Small intestine (tissue), 7 donors: ENCODE data around the gene COL11A2. TPM values are rescaled to one million over a fixed set of nuclear protein-coding genes. Genes with fewer than 3 reads are reported as not detected.

ENCODE experiments used
- DNase-seq, 2 donors: peaks; one replicate each; pipeline versions ENCODE4 v3.0.0 to v3.0.0-alpha.2; 2013
- FAIRE-seq: peaks from 2 replicates; lab custom pipeline; 2012; peaks lifted over from hg19 to GRCh38; lab: Jason Lieb, UNC
- H3K27ac ChIP-seq, 3 donors: one replicate each; pipeline ENCODE4 v1.5.1; 2013; ENCODE audit warnings: low read length in 2 of 3, mild to moderate bottlenecking in 2 of 3, control low read depth in 1 of 3, inconsistent platforms in 1 of 3, low read depth in 1 of 3, moderate library complexity in 1 of 3
- H3K27me3 ChIP-seq, 3 donors: one replicate each; pipeline ENCODE4 v1.6.1; 2013; ENCODE audit warnings: low read length in 3 of 3, inconsistent platforms in 1 of 3; ENCODE audit not compliant: control insufficient read depth in 3 of 3, insufficient read depth in 3 of 3
- H3K36me3 ChIP-seq, 3 donors: one replicate each; pipeline ENCODE4 v1.6.1; 2013; ENCODE audit warnings: low read length in 3 of 3, inconsistent platforms in 1 of 3, low read depth in 1 of 3, mild to moderate bottlenecking in 1 of 3, moderate library complexity in 1 of 3; ENCODE audit not compliant: control insufficient read depth in 3 of 3, insufficient read depth in 2 of 3
- H3K4me1 ChIP-seq, 3 donors: one replicate each; pipeline ENCODE4 v1.6.1; 2013; ENCODE audit warnings: low read length in 2 of 3, inconsistent platforms in 1 of 3, low read depth in 1 of 3, mild to moderate bottlenecking in 1 of 3, moderate library complexity in 1 of 3; ENCODE audit not compliant: control insufficient read depth in 3 of 3, insufficient read depth in 2 of 3
- H3K4me3 ChIP-seq, 3 donors: one replicate each; pipeline ENCODE4 v1.5.1; 2013; ENCODE audit warnings: low read length in 3 of 3, control low read depth in 1 of 3, inconsistent platforms in 1 of 3, low read depth in 1 of 3, mild to moderate bottlenecking in 1 of 3, moderate library complexity in 1 of 3
- H3K9me3 ChIP-seq, 2 donors: one replicate each; pipeline ENCODE4 v1.6.1; 2013; ENCODE audit warnings: low read depth in 1 of 2, low read length in 1 of 2; ENCODE audit not compliant: control insufficient read depth in 2 of 2, insufficient read depth in 1 of 2
- WGBS, 3 donors: extraction: QIAGEN DNeasy Blood & Tissue Kit; methylation state at CpG; one replicate each; pipeline ENCODE4 v1.1.7; 2013; 5-methylcytosine and 5-hydroxymethylcytosine counted together
- polyA plus RNA-seq, 4 donors: library from polyadenylated mRNA; stranded (reverse) in 3 of 4; unstranded in 1 of 4; fragments of 200-250 nt in 3 of 4; fragments of 120-200 nt in 1 of 4; gene quantifications; one replicate each; pipeline versions ENCODE4 v1.2.1 to v1.2.3, GENCODE V29; 2013
- donor health status: healthy with polysubstance abuse.
- donor health status: control.
- donor health status: control.
- donor health status: Bipolar disorder and iron deficiency.
- donor health status: healthy.

The COL11A2 gene
- polyA plus RNA-seq, 4 donors = 0.27 to 7.5 (median 0.62) TPM

- H3K27ac ChIP-seq = no peak overlapping the region
Measured at GRCh38 chr6:33118525-33119123, 73.6 kb downstream of the COL11A2 start.

GRCh38 chr6:33117811-33118277 is 74.4 kb downstream of the COL11A2 start:
- FAIRE-seq (no peak), DNase-seq (no peak)
- Histone ChIP-seq H3K27me3 (peaks cover 0 to 50% (median 17%) of the 10 kb centered on the region in 3 donors), H3K4me3 (no peak overlapping the region), H3K36me3 (no peaks in the 10 kb centered on the region), H3K9me3 (no peaks in the 10 kb centered on the region), H3K27ac (no peak overlapping the region), H3K4me1 (no peaks in the 10 kb centered on the region)
- WGBS, 3 donors = 18 to 43% (median 29%) methylated on average over 9 of the region's 9 CpGs

More at GRCh38 chr6:33118525-33119123, 73.6 kb downstream of the COL11A2 start:
- peak; percentile 90 for FAIRE-seq
- Histone ChIP-seq H3K27me3 (peaks cover 0 to 43% (median 20%) of the 10 kb centered on the region in 3 donors), H3K4me1 (no peaks in the 10 kb centered on the region), H3K36me3 (no peaks in the 10 kb centered on the region), H3K4me3 (no peak overlapping the region), H3K9me3 (peaks cover 0 to 8% of the 10 kb centered on the region in 2 donors)
- DNase-seq = peak; percentile 57 to 59
- WGBS, 3 donors = 0% methylated on average over 3 of the region's 3 CpGs

- H3K4me1 ChIP-seq = no peaks in the 10 kb centered on the region
- no peak overlapping the region for H3K27ac ChIP-seq
- no peaks in the 10 kb centered on the region for H3K36me3 ChIP-seq
- no peaks in the 10 kb centered on the region for H3K9me3 ChIP-seq
- FAIRE-seq = no peak
- peak in 1 of 2 donors; percentile 2 for DNase-seq
- H3K27me3 ChIP-seq = peaks cover 0 to 56% (median 19%) of the 10 kb centered on the region in 3 donors
- H3K4me3 ChIP-seq = no peak overlapping the region
- WGBS, 3 donors = 6 to 10% (median 9%) methylated on average over 32 of the region's 32 CpGs
Measured at GRCh38 chr6:33116841-33117711, 75.2 kb downstream of the COL11A2 start.

GRCh38 chr6:33116417-33116816 is 75.8 kb downstream of the COL11A2 start:
- DNase-seq (no peak), FAIRE-seq (no peak)
- Histone ChIP-seq H3K27me3 (peaks cover 0 to 56% (median 19%) of the 10 kb centered on the region in 3 donors), H3K4me1 (no peaks in the 10 kb centered on the region), H3K4me3 (no peak overlapping the region), H3K36me3 (no peaks in the 10 kb centered on the region), H3K27ac (no peak overlapping the region), H3K9me3 (no peaks in the 10 kb centered on the region)
- 8 to 19% (median 15%) methylated on average over 6 of the region's 6 CpGs for WGBS, 3 donors

- Histone ChIP-seq H3K4me3 (no peak overlapping the region), H3K36me3 (no peaks in the 10 kb centered on the region), H3K27ac (no peak overlapping the region), H3K9me3 (no peaks in the 10 kb centered on the region), H3K27me3 (peaks cover 0 to 50% (median 19%) of the 10 kb centered on the region in 3 donors), H3K4me1 (no peaks in the 10 kb centered on the region)
- FAIRE-seq (no peak), DNase-seq (no peak)
Measured at GRCh38 chr6:33114406-33114805, 77.9 kb downstream of the COL11A2 start.

GRCh38 chr6:33113755-33114154 is 78.5 kb downstream of the COL11A2 start:
- no peak overlapping the region for H3K27ac ChIP-seq
- no peaks in the 10 kb centered on the region for H3K9me3 ChIP-seq
- peaks cover 0 to 50% (median 19%) of the 10 kb centered on the region in 3 donors for H3K27me3 ChIP-seq
- H3K36me3 ChIP-seq = no peaks in the 10 kb centered on the region
- no peak overlapping the region for H3K4me3 ChIP-seq
- DNase-seq = no peak
- no peaks in the 10 kb centered on the region for H3K4me1 ChIP-seq
- WGBS, 3 donors = 62 to 67% (median 67%) methylated on average over 7 of the region's 7 CpGs
- no peak for FAIRE-seq

Other genes starting within 250 kb of the COL11A2 start
- gene HLA-DMA, start 239.4 kb downstream of the COL11A2 start, polyA plus RNA-seq = 100 to 1,000 TPM in 1 of 4 donors, 10 to 100 TPM in 3; 24.5 to 111 (median 68.5) TPM
- 100 to 1,000 TPM in 1 of 4 donors, 10 to 100 TPM in 3; 76.2 to 201 (median 90.6) TPM for gene BRD2, start 223.9 kb downstream of the COL11A2 start, polyA plus RNA-seq
- gene HLA-DOA, start 182.9 kb downstream of the COL11A2 start, polyA plus RNA-seq = 1 to 10 TPM in 2 of 4 donors, under 1 TPM in 2; 0.22 to 7.2 (median 3.3) TPM
- 100 to 1,000 TPM in 1 of 4 donors, 10 to 100 TPM in 2, 1 to 10 TPM in 1; 9.4 to 179 (median 59.4) TPM for gene HLA-DPA1, start 118.8 kb downstream of the COL11A2 start, polyA plus RNA-seq
- gene HLA-DPB1, start 116.5 kb downstream of the COL11A2 start, polyA plus RNA-seq = 100 to 1,000 TPM in 1 of 4 donors, 10 to 100 TPM in 3; 14.3 to 150 (median 74.4) TPM
- 10 to 100 TPM; 26.3 to 43.2 (median 30.8) TPM for gene RXRB, start 8.2 kb upstream of the COL11A2 start, polyA plus RNA-seq
- 100 to 1,000 TPM in 2 of 4 donors, 10 to 100 TPM in 2; 38.9 to 162 (median 79.1) TPM for gene SLC39A7, start 8.4 kb upstream of the COL11A2 start, polyA plus RNA-seq
- gene HSD17B8, start 12.2 kb upstream of the COL11A2 start, polyA plus RNA-seq = 10 to 100 TPM; 30.9 to 46.1 (median 33.0) TPM
- gene RING1, start 16.0 kb upstream of the COL11A2 start, polyA plus RNA-seq = 10 to 100 TPM; 30.4 to 46.7 (median 41.8) TPM
- 10 to 100 TPM; 23.8 to 60.3 (median 48.0) TPM for gene VPS52, start 79.4 kb upstream of the COL11A2 start, polyA plus RNA-seq
- 1,000 to 10,000 TPM; 2,947 to 6,778 (median 4,959) TPM for gene RPS18, start 79.6 kb upstream of the COL11A2 start, polyA plus RNA-seq
- 10 to 100 TPM in 3 of 4 donors, 1 to 10 TPM in 1; 6.9 to 15.4 (median 12.7) TPM for gene B3GALT4, start 84.7 kb upstream of the COL11A2 start, polyA plus RNA-seq
- gene WDR46, start 96.8 kb upstream of the COL11A2 start, polyA plus RNA-seq = 10 to 100 TPM; 39.4 to 60.5 (median 43.5) TPM
- gene PFDN6, start 97.1 kb upstream of the COL11A2 start, polyA plus RNA-seq = 100 to 1,000 TPM in 3 of 4 donors, 10 to 100 TPM in 1; 83.9 to 183 (median 147) TPM
- gene RGL2, start 106.5 kb upstream of the COL11A2 start, polyA plus RNA-seq = 10 to 100 TPM; 13.2 to 69.8 (median 25.2) TPM
- gene TAPBP, start 121.6 kb upstream of the COL11A2 start, polyA plus RNA-seq = 10 to 100 TPM; 33.8 to 85.2 (median 55.6) TPM
- gene ZBTB22, start 125.3 kb upstream of the COL11A2 start, polyA plus RNA-seq = 10 to 100 TPM; 10.7 to 17.2 (median 13.8) TPM
- 10 to 100 TPM; 19.5 to 34.7 (median 28.4) TPM for gene DAXX, start 130.5 kb upstream of the COL11A2 start, polyA plus RNA-seq
- 10 to 100 TPM in 2 of 4 donors, 1 to 10 TPM in 2; 3.1 to 23.2 (median 10.7) TPM for gene KIFC1, start 199.4 kb upstream of the COL11A2 start, polyA plus RNA-seq
- gene PHF1, start 218.5 kb upstream of the COL11A2 start, polyA plus RNA-seq = 10 to 100 TPM; 32.2 to 67.6 (median 44.3) TPM
- gene CUTA, start 225.6 kb upstream of the COL11A2 start, polyA plus RNA-seq = 100 to 1,000 TPM; 129 to 255 (median 200) TPM
- gene SYNGAP1, start 227.6 kb upstream of the COL11A2 start, polyA plus RNA-seq = 10 to 100 TPM in 1 of 4 donors, 1 to 10 TPM in 2, under 1 TPM in 1; 0.89 to 16.6 (median 5.6) TPM